ENCODE data around the gene SDF4.

DNA sequence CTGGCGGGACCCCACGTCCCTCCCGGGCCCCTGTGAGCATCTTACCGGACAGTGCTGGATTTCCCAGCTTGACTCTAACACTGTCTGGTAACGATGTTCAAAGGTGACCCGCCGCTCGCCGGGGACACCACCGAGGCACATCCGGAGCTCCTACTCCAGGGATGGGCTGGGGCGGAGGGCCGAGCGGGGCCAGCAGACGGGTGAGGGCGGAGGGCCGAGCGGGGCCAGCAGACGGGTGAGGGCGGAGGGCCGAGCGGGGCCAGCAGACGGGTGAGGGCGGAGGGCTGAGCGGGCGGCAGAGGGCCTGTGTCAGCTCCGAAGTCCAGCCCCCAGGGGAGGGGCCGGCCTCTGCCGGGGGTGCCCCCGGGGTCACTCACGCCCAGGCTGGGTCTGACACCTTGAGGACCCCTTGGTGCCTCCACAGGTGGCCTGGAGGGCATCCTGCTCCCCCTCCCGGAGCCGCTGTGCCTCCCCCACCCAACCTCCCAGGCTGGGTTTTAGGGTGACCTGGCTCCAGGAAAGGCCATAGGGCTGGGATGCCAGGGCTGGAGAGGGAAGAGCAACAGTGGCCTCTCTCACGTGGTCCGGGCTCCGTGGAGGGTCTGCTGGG is 63.9 kb downstream of the SDF4 start:
- TF ChIP-seq, protein P1, sequence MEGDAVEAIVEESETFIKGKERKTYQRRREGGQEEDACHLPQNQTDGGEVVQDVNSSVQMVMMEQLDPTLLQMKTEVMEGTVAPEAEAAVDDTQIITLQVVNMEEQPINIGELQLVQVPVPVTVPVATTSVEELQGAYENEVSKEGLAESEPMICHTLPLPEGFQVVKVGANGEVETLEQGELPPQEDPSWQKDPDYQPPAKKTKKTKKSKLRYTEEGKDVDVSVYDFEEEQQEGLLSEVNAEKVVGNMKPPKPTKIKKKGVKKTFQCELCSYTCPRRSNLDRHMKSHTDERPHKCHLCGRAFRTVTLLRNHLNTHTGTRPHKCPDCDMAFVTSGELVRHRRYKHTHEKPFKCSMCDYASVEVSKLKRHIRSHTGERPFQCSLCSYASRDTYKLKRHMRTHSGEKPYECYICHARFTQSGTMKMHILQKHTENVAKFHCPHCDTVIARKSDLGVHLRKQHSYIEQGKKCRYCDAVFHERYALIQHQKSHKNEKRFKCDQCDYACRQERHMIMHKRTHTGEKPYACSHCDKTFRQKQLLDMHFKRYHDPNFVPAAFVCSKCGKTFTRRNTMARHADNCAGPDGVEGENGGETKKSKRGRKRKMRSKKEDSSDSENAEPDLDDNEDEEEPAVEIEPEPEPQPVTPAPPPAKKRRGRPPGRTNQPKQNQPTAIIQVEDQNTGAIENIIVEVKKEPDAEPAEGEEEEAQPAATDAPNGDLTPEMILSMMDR (conservative IDR thresholded peaks at IDR 0.05) = no peak
- TF ChIP-seq EZH2 (IDR thresholded peaks at IDR 0.05; ENCODE audit: low read depth) = no peak
